ENCODE measurements around the gene CCNB3. TPM values are rescaled to one million over a fixed set of nuclear protein-coding genes. Genes with fewer than 3 reads are reported as not detected.

The CCNB3 gene
- total and polyA plus RNA-seq, 9 of the 15 experiments (the other 6 are each of a cell fraction or from before 2014, with no cell fraction given), result 0.05 to 0.25 (median 0.08) TPM; not detected in 3

DNA sequence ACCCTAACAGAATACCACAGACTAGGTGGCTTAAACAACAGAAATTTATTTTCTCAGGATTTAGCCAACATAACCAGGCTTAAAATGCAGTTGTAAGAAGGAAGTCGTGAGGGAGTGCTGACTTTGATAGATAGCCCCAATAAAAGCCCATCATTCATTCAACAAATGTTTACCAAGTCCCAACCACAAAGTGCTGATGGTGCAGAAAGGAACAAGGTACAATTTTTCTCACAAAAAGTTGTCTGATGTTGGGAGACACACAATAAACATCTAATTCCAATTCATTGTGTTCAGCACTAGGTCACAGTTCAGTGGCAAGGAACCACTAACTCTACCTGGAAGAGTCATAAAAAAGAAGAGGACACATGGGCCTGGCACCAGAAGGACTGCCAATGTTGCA lies 46.0 kb upstream of the CCNB3 start (continued):
- TF ChIP-seq, protein P1, sequence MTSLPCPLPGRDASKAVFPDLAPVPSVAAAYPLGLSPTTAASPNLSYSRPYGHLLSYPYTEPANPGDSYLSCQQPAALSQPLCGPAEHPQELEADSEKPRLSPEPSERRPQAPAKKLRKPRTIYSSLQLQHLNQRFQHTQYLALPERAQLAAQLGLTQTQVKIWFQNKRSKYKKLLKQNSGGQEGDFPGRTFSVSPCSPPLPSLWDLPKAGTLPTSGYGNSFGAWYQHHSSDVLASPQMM (CRISPR knock-in tag; IDR thresholded peaks at IDR 0.05), result no peak
- TF ChIP-seq MAFG (tag; conservative IDR thresholded peaks at IDR 0.05), result peak; percentile 54; the same call in 1 of the 2 replicates
- TF ChIP-seq ZFP1 (CRISPR knock-in tag; IDR thresholded peaks at IDR 0.05), result no peak
- no peak for TF ChIP-seq CBX1 (IDR thresholded peaks at IDR 0.05; ENCODE audit: low read depth)
- TF ChIP-seq ZNF75A (CRISPR knock-in tag; IDR thresholded peaks at IDR 0.05), result no peak
- no peak for TF ChIP-seq HNRNPH1 (optimal IDR thresholded peaks at IDR 0.05; ENCODE audit: low read depth, low read length)
- TF ChIP-seq HDAC3 (IDR thresholded peaks at IDR 0.05; ENCODE audit: borderline replicate concordance, partially characterized antibody), result no peak
- no peak for TF ChIP-seq ZBTB17 (CRISPR knock-in tag; IDR thresholded peaks at IDR 0.05)
- TF ChIP-seq, protein P2, sequence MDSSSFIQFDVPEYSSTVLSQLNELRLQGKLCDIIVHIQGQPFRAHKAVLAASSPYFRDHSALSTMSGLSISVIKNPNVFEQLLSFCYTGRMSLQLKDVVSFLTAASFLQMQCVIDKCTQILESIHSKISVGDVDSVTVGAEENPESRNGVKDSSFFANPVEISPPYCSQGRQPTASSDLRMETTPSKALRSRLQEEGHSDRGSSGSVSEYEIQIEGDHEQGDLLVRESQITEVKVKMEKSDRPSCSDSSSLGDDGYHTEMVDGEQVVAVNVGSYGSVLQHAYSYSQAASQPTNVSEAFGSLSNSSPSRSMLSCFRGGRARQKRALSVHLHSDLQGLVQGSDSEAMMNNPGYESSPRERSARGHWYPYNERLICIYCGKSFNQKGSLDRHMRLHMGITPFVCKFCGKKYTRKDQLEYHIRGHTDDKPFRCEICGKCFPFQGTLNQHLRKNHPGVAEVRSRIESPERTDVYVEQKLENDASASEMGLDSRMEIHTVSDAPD (CRISPR knock-in tag; IDR thresholded peaks at IDR 0.05), result no peak
- no peak for TF ChIP-seq ZNF324 (CRISPR knock-in tag; IDR thresholded peaks at IDR 0.05)
- peak; percentile 80 for TF ChIP-seq ZNF316 (IDR thresholded peaks at IDR 0.05)
- TF ChIP-seq ZFX (CRISPR knock-in tag; IDR thresholded peaks at IDR 0.05), result no peak
- TF ChIP-seq MAFF (IDR thresholded peaks at IDR 0.05; ENCODE audit: low read length), result peak; percentile 74

Data from K562 (cell line).